Activated T-cell treated with anti-CD3 and anti-CD28 coated beads, Interleukin-2, amount 50 U/mL, for 24 hours (primary cell): ENCODE measurements around the gene BANP.
"Not testable (repeated sequence)": the region's sequence is repeated elsewhere in the genome, so short reads cannot be mapped to it uniquely, and the experiment has no call there.

Source experiments
- DNase-seq: peaks from one replicate; pipeline ENCODE4 v3.0.0-alpha.2; 2020
- H3K27ac Mint-ChIP-seq: 2 replicates; pipeline ENCODE4 v1.8.0; 2020; ENCODE audit warnings: mild to moderate bottlenecking, mixed read lengths
- H3K27me3 Mint-ChIP-seq: 2 replicates; pipeline ENCODE4 v1.8.0; 2020; ENCODE audit warnings: mixed read lengths
- H3K36me3 Mint-ChIP-seq: 2 replicates; pipeline ENCODE4 v1.8.0; 2020; ENCODE audit warnings: low read depth, mixed read lengths
- H3K4me1 Mint-ChIP-seq: 2 replicates; pipeline ENCODE4 v1.8.0; 2020; ENCODE audit warnings: low read depth, mixed read lengths
- H3K4me3 Mint-ChIP-seq: 2 replicates; pipeline ENCODE4 v1.8.0; 2020; ENCODE audit warnings: mild to moderate bottlenecking, moderate library complexity, mixed read lengths
- H3K9me3 Mint-ChIP-seq: 2 replicates; pipeline ENCODE4 v1.8.0; 2020; ENCODE audit warnings: mixed read lengths

The BANP gene

DNA sequence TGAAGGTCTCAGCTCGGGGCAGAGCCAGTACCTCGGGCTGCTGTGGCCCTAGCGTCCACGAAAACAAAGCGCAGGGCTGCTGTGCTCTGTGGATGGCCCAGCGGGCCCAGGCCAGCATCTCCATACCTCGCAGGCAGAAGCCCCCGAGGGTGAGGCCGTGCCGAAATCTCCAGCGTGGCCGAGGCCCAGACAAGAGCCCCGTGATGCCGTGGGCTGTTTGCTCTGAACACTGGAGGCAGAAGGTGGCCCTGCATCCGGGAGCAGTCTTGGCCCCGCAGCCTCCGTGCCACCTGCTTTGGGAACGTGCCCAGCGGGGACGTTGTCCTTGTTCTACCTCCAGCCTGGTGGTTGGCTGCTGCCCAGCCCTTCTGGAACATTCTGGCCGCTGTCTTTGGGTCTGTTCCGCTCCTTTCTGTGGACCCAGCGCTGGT lies 121.4 kb downstream of the BANP start:
- Mint-ChIP-seq H3K4me1 (no peaks in the 10 kb centered on the region), H3K36me3 (peaks cover 70% of the 10 kb centered on the region), H3K4me3 (no peak overlapping the region), H3K9me3 (no peaks in the 10 kb centered on the region), H3K27me3 (no peaks in the 10 kb centered on the region), H3K27ac (no peak overlapping the region)
- no peak for DNase-seq

DNA sequence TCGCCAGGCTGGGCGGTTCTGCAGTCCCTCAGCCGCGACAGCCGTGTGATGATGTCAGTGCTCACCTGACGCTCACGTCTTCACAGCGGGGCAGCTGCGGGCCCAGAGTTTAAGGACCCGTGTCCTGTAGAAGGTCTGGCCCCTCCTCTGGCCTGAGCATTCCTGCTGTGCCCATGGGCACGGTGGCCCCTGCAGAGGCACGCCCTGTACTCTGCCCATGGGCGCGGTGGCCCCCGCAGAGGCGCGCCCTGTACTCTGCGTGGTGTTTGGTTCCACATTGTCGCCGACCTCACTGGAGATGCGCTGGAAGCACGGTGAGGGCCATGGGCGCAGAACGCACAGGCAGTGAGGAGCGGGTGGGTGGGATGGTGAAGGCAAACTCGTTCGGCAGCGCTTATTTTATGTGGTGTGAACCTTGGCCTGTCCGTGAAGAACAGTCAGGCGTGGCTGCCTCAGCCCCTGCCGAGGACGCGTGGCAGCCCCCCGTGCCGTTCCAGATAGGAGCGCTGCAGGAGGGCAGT lies 122.0 kb downstream of the BANP start:
- H3K4me3 Mint-ChIP-seq, result no peak overlapping the region

DNA sequence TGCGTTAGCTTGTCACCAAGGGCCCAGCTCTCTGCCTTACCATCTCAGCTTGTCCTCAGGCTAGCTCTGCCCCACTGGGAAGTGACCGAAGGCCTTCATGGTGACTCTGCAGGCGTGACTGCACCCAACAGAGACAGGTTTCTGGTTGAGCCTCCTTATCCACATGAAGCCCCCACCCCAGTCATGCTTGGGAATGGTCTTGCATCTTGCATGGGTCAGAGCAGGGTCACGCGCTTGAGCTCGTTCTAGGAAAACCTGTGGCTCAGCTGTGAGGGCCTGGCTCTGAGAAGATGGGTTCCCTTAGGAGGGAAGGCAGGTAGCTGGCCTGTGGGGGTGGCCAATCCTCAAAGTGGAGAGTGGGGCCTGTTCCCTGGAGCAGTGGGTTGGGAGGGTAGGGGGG lies 122.8 kb downstream of the BANP start:
- H3K27me3 Mint-ChIP-seq, result no peaks in the 10 kb centered on the region
- H3K4me3 Mint-ChIP-seq, result no peak overlapping the region
- peaks cover 77% of the 10 kb centered on the region for H3K36me3 Mint-ChIP-seq
- no peak overlapping the region for H3K27ac Mint-ChIP-seq
- H3K9me3 Mint-ChIP-seq, result no peaks in the 10 kb centered on the region
- no peaks in the 10 kb centered on the region for H3K4me1 Mint-ChIP-seq
- DNase-seq, result no peak

More for the DNA sequence above, 122.0 kb downstream of the BANP start:
- Mint-ChIP-seq H3K27me3 (no peaks in the 10 kb centered on the region), H3K36me3 (peaks cover 73% of the 10 kb centered on the region), H3K27ac (no peak overlapping the region), H3K4me1 (no peaks in the 10 kb centered on the region), H3K9me3 (no peaks in the 10 kb centered on the region)
- no peak for DNase-seq

DNA sequence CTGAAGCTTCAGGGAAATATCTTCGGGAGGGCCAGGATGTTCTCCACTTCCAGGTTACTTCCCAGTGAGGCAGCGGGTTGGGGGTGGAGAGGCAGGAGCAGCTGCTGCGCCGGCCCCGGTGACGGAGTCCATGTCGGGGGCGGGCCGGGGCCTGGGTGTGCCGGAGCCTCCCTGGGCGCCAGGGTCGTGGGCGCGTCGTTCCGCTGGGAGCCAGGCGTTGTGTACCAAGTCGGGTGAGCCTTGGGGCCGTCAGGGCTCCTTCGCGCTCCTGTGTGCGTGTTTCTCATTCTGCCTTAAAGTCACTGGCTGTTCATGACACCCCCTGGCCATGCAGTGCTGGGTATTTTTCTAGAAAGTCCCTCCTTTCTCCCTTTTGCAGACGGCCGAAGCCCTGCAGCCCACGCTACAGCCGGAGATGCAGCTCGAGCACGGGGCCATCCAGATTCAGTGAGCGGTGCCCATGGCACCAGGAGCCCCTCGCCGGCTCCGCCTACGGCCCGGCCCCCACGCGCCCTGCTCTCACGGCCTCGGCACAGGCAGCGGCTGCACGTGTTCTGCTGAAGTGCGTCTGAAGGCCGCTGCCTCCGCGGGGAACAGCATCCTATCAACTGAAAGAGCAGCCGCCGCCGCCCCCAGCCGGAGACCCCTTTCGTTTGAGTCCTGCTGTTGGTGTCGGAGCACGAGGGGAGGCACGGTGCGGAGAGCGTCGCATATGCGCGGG lies 125.1 kb downstream of the BANP start:
- Mint-ChIP-seq H3K27ac (no peak overlapping the region), H3K9me3 (peaks cover 2% of the 10 kb centered on the region), H3K36me3 (peaks cover 68% of the 10 kb centered on the region), H3K4me1 (no peaks in the 10 kb centered on the region), H3K4me3 (no peak overlapping the region), H3K27me3 (no peaks in the 10 kb centered on the region)
- no peak for DNase-seq

DNA sequence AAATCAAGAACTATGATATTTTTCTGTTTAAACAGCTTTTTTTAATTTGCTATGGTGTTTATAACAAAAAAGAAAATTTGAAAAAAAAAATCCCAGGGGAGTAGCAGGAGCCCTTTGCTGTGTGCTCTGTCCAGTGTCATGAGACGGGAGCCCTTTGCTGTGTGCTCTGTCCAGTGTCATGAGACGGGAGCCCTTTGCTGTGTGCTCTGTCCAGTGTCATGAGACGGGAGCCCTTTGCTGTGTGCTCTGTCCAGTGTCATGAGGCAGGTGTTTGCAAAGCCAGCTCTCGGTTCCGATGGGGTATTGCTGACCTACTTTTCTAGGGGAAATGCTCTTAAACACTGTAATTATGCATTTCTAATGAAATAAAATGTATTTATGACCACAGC lies 125.7 kb downstream of the BANP start:
- peaks cover 64% of the 10 kb centered on the region for H3K36me3 Mint-ChIP-seq
- H3K27ac Mint-ChIP-seq, H3K27me3 Mint-ChIP-seq, H3K4me3 Mint-ChIP-seq, H3K9me3 Mint-ChIP-seq, DNase-seq, H3K4me1 Mint-ChIP-seq: not testable (repeated sequence)

DNA sequence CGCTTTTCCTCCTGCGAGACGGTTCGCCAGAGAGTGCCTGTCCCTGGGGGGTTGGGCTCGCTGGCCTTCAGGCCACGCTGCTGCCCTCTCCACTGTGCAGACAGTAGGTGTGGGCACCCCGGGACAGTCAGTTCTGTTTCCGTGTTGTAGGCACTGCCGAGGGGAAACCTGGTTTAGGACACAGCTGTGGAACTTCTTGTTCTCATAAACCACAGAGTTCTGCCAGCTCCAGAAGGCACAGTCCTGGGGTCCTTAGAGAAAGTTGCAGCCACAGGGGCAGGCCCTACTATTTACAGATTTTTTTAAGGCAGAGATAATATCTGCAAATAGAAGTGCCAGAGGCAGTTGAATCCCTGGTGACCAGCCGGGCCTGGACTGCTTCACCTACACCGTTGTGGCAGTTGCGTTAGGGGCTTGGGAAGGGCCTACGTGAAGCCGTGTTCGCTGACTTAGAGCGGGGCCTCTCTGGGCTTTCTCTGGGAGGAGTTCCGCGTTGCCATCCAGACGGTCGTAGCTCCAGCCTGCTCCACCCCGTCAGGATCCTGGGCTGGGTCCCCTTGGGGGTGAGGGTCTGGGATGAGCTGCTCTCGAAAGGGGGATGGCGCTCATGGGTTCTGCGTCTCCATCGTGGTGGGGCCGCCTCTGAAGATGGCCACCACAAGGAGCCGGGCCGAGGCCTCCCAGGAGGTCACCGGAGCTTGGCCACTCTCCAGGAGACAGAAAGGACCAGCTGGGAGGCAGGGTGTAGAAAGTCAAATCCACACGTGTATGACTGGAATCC lies 126.3 kb downstream of the BANP start:
- no peaks in the 10 kb centered on the region for H3K4me1 Mint-ChIP-seq
- no peak for DNase-seq
- H3K4me3 Mint-ChIP-seq, result no peak overlapping the region
- H3K27ac Mint-ChIP-seq, result no peak overlapping the region
- H3K9me3 Mint-ChIP-seq, result peaks cover 2% of the 10 kb centered on the region
- no peaks in the 10 kb centered on the region for H3K27me3 Mint-ChIP-seq
- peaks cover 61% of the 10 kb centered on the region for H3K36me3 Mint-ChIP-seq

DNA sequence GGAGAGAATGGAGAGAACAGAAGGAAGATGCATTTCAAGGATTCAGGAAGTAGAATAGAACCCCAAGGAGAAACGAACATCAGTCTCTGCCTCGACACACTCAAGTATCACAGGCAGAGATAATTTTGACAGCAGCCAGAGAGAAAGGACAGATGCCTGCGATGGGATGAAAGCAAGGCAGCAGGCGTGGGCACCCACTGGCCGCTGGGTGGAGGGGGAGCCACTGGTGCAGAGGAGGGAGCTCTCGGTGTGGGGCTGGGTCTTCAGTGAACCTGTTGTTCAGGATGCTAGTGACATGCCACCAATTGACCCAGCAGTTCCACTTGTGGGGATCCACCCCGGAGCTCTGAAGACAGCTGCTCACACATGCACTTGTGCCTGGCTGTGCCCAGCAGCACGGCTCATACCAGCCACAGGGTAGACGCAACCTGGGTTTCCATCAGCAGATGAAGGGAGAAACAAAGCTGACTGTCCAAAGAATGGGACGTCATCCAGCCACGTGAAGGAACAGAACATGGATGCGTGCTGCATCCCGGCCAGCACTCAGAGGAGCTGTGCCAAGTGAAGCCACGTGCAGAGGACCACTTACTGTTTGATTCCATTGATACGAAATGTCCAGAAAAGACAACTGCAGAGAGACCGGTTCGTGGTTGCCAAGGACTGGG lies 127.0 kb downstream of the BANP start:
- H3K4me1 Mint-ChIP-seq, result no peaks in the 10 kb centered on the region
- peaks cover 2% of the 10 kb centered on the region for H3K9me3 Mint-ChIP-seq
- H3K4me3 Mint-ChIP-seq, result no peak overlapping the region
- no peak overlapping the region for H3K27ac Mint-ChIP-seq
- no peak for DNase-seq
- peaks cover 55% of the 10 kb centered on the region for H3K36me3 Mint-ChIP-seq
- no peaks in the 10 kb centered on the region for H3K27me3 Mint-ChIP-seq

DNA sequence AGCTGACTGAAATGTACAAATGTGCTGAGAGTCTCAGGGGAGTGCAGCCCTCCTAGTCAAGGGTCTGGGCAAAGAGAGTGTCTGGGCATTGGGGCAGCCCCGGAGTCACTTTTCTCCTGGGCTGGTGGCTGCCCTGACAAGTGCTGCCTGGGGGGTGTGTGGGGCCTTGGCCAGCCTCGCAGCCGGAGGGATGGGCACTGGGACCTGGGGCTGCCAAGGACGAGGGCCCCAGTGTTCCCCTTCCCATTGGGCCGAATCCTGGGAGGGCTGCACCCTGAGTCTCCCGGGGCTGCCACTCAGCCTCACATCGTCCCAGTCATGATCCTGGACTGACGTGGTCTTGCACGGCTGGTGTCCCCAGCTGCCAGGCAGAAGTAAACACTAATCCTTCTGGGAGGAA lies 132.3 kb downstream of the BANP start:
- peaks cover 19% of the 10 kb centered on the region for H3K36me3 Mint-ChIP-seq
- peaks cover 2% of the 10 kb centered on the region for H3K9me3 Mint-ChIP-seq
- H3K4me3 Mint-ChIP-seq, result no peak overlapping the region
- H3K27ac Mint-ChIP-seq, result no peak overlapping the region
- no peaks in the 10 kb centered on the region for H3K27me3 Mint-ChIP-seq
- DNase-seq, result no peak
- no peaks in the 10 kb centered on the region for H3K4me1 Mint-ChIP-seq

DNA sequence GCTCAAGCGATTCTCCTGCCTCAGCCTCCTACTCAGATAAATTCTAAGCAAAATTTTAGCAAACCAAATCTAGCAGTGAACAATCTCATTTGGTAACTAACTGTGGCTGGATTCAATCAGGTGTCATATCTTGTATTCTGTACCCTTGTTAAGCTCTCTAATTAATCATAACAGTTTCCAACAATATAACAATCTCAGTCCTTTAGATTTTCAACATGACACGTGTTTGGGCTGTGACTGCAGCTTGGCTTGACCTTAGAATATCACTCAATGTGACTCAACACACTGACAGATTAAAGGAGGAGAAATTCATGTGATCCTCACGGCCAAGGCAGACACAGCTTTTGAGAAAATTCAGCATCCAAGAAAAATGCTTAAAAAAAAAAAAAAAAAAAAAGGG lies 133.6 kb downstream of the BANP start:
- Mint-ChIP-seq H3K9me3 (peaks cover 2% of the 10 kb centered on the region), H3K4me1 (no peaks in the 10 kb centered on the region), H3K27ac (no peak overlapping the region), H3K4me3 (no peak overlapping the region), H3K27me3 (no peaks in the 10 kb centered on the region), H3K36me3 (peaks cover 11% of the 10 kb centered on the region)
- DNase-seq, result no peak

DNA sequence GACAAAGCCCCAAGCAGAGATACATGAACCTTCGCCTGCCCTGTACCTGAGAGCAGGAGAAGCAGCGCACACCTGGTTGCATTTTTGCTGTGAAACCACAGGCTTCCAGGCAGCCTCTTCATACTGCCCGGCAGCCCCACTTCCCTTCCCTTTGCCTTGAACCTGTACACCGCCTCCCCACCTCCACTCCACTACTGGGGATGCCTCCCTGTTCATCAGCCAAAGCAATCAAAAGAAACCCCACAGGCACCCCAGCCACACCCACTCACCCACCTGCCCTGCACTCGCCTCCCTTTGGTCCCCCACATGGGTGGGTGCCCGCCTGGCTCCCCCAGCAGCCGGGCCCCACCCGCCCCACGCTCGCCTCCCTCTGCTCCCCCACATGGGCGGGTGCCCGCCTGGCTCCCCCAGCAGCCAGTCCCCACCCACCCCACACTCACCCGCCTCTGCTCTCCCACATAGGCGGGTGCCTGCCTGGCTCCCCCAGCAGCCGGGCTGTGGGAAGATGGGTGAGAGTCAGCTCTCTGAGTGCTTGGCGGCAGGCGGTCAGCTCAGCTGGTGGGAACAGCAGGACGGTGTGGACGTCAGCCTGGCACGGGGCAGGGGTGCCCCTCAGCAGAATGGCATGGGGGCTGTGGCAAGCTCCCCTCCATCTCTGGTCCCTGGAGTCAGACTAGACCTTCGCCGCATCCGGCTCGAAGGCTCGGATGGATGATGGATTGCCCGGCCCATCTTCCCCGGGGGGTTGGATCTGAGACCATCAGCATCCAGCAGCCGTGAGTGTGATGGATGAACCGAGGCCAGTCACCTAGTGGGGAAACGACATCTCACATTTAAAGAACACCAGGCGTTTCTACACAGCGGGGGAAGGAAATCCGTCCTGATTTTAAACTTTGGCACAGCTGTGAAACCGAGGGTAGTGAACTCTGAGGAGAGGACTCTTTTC lies 135.6 kb downstream of the BANP start:
- Mint-ChIP-seq H3K27ac (no peak overlapping the region), H3K4me3 (no peak overlapping the region), H3K27me3 (no peaks in the 10 kb centered on the region), H3K4me1 (no peaks in the 10 kb centered on the region), H3K9me3 (no peaks in the 10 kb centered on the region), H3K36me3 (peaks cover 3% of the 10 kb centered on the region)
- no peak for DNase-seq

DNA sequence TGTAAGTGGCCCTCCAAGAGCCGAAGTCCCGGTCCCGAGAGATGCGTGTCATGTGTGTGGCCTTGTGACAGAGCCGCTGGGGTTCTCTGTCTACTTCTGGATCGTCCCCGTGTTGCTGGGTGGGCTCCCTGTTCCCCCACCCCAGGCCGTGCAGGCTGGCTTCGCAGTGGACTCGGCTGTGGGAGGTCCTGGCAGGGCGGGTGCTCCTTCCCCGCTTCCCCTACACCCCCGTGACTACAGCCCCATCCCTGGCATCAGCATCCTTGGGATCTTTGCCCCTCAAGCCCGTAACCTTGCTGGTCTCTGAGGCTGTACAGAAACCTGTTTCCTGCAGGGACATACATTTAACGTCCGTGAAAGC lies 136.3 kb downstream of the BANP start:
- no peak overlapping the region for H3K27ac Mint-ChIP-seq
- peaks cover under 1% of the 10 kb centered on the region for H3K36me3 Mint-ChIP-seq
- H3K4me1 Mint-ChIP-seq, result no peaks in the 10 kb centered on the region
- H3K9me3 Mint-ChIP-seq, result no peaks in the 10 kb centered on the region
- H3K4me3 Mint-ChIP-seq, result no peak overlapping the region
- no peak for DNase-seq
- H3K27me3 Mint-ChIP-seq, result no peaks in the 10 kb centered on the region

DNA sequence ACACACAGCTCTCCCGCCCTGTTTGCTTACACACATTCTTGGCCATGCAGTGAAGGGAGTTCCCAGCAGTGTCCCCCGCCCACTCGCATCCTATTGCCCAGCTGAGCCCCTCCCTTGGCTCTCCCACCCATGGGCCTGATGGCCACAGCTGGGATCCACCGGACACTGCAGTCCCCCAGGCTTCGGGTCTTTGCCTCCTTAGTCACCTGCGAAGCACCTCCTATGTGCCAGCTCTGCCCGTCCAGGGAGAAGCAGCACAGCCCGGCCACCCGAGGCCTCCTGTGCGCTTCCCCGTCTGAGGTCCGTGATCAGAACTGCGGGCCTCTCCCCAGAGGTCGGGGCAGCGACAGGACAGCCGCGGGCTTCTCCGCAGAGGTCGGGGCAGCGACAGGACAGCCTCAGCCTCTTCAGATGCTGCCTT lies 136.9 kb downstream of the BANP start:
- no peaks in the 10 kb centered on the region for H3K9me3 Mint-ChIP-seq
- no peak overlapping the region for H3K27ac Mint-ChIP-seq
- no peaks in the 10 kb centered on the region for H3K27me3 Mint-ChIP-seq
- DNase-seq, result no peak
- no peak overlapping the region for H3K4me3 Mint-ChIP-seq
- H3K36me3 Mint-ChIP-seq, result no peaks in the 10 kb centered on the region
- H3K4me1 Mint-ChIP-seq, result no peaks in the 10 kb centered on the region

DNA sequence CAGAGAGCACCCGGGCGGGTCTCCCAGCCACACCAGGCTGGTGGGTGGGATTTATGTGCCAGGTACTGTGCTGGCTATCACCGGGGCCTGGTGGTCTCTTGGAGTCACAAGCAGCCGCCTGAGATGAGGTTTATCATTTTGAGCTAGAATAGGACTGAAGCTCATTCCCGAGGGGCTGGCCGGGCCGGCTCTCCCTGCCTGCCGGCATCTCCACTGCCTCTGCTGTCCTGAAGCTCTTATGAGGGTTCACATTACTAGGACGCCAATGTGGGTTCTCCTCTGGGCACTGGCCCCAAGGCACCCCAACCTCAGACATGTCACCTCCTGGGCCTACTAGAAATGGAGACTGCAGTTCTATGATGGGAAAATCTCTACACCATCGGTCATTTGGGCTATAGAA lies 137.4 kb downstream of the BANP start:
- not testable (repeated sequence) for H3K36me3 Mint-ChIP-seq, H3K27me3 Mint-ChIP-seq, DNase-seq, H3K4me1 Mint-ChIP-seq, H3K9me3 Mint-ChIP-seq, H3K27ac Mint-ChIP-seq, H3K4me3 Mint-ChIP-seq

DNA sequence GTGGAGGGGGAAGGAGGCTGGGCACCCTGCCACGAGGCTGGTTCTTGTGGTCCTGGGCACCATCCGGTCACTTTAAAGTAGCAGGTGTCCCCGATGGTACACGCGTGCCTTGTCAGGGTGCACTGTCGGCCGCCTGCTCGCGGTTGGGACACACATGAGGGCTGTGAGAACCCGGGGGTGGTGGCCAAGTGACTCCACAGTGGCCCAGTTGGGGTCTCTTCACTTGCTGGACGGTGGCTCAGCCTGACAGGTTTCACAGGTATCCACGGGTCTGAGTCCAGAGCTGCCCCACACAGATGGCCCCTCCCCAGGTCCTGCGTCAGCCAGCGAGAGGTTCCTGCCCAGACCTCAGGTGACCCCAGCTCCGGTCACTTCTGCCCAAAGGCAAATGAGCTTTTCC lies 137.8 kb downstream of the BANP start:
- not testable (repeated sequence) for H3K27ac Mint-ChIP-seq, H3K4me1 Mint-ChIP-seq, H3K27me3 Mint-ChIP-seq, H3K36me3 Mint-ChIP-seq, H3K4me3 Mint-ChIP-seq, DNase-seq, H3K9me3 Mint-ChIP-seq
